Fibroblast of lung (primary cell): ENCODE results near the gene CROCC2.

Source experiments
- CTCF ChIP-seq, 2 donors: IDR thresholded peaks in 1 of 2; conservative IDR thresholded peaks in 1 of 2; 1 replicate in 1 of 2; 2 replicates in 1 of 2; pipeline ENCODE4 v1.5.1; 2011 to 2012; ENCODE audit warnings: low read length in 2 of 2, control low read depth in 1 of 2, inconsistent platforms in 1 of 2, low read depth in 1 of 2, mild to moderate bottlenecking in 1 of 2
- EZH2 ChIP-seq: IDR thresholded peaks from 2 replicates; pipeline ENCODE4 v1.5.1; 2012; ENCODE audit warnings: low read length, control low read depth, mild to moderate bottlenecking; ENCODE audit errors: missing control alignments

GRCh38 chr2:240998706-240998994, 92.5 kb downstream of the CROCC2 start:
- no peak for TF ChIP-seq CTCF (conservative IDR thresholded peaks at IDR 0.05 in 1 of 2, IDR thresholded peaks at IDR 0.05 in 1 of 2; ENCODE audit: low read depth in 1 of 2, low read length in 2 of 2)
- TF ChIP-seq EZH2 = no peak
